ACHN (cell line): ENCODE data around the gene SORT1.

Experiments
- DNase-seq: peaks from one replicate; pipeline ENCODE4 v3.0.0-alpha.2; 2015
- in situ Hi-C: cut with HindIII; loops from 2 replicates; pipeline ENCODE4 v1.10.0; 2017; ENCODE audit warnings: low sequenced_read_pairs, low pct_ligation_motif_present, low pct_unique_long_range_greater_than_20kb

The SORT1 gene

DNA sequence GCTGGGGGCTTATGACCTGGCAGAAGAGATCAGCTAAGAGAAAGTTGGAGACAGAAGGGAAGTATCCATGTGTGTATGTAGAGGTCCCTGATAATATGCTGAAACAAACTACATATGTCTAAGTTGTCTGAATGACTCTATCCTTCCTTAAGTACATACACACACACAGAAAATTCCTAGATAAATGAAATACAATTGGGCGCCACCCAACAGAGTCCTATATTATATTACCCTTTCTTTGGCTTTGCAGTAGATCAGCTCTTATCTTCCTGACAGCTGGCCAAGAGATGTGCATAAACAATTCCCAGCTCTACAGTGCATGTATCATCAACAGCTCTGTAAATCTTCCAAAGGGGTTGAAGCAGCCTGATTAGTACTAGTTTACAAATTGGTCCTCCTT lies 40.1 kb downstream of the SORT1 start:
- in situ Hi-C loops, result no loop called here

DNA sequence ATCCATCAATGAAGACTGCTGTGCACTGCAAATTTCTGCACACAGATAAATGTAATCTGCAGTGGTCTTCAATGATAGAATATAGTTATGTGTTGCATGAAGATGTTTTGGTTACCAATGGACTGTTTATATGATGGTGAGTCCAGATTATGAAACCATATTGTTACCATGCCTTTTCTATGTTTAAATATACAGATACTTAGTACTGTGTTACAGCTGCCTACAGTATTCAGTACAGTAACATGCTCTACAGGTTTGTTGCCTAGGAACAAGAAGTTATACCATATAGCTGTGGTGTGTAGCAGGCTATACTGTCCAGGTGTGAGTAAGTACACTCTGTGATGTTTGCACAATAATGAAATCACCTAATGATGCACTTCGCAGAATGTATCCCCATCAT lies 40.8 kb downstream of the SORT1 start:
- in situ Hi-C loops, result no loop called here
- DNase-seq, result no peak

More for the DNA sequence above, 40.1 kb downstream of the SORT1 start:
- DNase-seq, result no peak

DNA sequence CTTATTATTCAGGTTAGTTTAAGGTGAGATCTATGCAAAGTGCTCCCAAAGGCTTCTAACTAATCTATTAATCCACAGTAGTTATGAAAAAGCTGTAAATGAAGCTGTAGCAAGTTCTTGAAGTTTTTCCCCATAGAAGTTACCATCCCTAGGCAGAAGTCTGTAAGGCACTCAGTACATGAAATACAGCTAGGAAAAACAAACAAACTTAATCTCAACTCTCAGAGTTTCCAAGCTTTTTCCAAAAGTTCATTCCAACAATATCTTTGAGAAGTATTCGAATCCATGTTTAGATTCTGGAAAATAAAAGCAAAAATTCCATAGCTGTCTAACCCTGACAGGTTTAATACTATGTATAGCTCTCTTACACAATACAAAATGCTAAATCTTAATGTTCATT lies 41.2 kb downstream of the SORT1 start:
- in situ Hi-C loops, result no loop called here
- DNase-seq, result no peak

DNA sequence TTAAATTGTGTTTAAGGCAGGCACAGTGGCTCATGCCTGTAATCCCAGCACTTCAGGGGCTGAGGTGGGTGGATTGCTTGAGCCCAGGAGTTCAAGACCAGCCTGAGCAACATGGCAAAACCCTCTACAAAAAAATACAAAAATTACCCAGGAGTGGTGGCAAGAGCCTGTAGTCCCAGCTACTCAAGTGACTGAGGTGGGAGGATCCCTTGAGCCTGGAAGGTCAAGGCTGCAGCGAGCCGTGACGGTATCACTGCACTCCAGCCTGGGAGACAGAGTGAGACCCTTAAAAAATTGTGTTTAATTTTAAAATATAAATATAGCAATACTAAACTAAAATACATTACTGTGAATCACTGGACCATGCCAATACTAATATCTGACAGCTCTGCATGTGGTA lies 42.8 kb downstream of the SORT1 start:
- DNase-seq, result no peak

DNA sequence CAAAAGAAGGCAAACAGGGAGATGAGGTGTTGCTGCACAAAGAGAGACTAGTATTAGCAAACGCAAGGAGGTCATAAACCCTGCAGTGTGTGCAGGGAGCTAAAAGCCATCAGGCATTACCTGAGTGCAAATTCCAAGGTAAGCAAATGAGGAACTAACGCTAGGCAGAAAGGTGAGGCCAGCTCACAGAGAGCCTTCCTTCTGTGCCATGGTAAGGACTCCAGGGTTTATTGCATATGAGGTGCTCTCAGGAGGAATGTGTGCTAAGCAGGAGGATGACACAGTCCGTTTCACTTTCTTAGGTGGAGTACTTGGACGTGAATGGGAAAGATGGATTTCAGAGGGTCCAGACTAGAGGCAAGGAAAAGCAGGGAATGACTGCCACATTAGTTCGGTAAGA lies 46.3 kb downstream of the SORT1 start:
- in situ Hi-C loops, result no loop called here
- no peak for DNase-seq

More for the DNA sequence above, 42.8 kb downstream of the SORT1 start:
- in situ Hi-C loops, result no loop called here

DNA sequence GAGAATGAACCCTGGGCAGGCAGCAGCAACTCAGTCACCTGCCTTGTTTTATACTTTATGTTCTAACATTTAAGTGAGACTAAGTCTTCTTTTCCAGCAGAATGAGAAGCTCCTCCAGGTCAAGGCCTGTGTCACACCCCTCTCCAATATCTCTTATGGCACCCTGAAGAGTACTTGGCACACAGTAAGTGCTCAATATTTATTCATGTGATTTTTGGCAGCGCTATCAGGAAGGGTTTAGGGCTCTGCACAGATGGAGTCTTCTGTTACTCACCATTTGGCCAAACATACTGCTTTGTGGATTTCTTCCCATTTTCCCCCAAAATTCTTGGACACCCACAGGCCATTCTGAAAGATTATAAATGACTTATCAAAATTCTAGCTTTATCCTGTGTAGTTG lies 47.1 kb downstream of the SORT1 start:
- in situ Hi-C loops, result no loop called here
- DNase-seq, result no peak

DNA sequence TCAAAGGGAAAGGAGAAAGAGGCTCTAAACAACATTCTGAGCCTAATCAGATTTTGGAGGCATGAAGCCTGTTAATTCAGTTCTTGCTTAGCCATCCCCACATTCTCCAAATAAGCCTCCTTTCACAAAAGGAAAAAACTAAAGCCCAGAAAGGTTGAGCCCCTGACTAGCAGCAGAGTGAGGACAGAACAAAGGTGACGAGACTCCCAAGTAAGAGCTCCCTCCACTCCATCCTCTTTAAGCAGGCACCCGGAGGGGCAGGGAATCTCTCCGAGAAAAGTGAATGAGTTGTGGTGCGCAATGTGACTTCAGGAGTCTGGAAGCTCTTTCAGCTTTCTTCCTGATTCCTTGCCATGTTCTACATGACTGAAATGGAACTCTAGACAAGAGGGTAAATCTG lies 47.5 kb downstream of the SORT1 start:
- DNase-seq, result no peak
- in situ Hi-C loops, result no loop called here

DNA sequence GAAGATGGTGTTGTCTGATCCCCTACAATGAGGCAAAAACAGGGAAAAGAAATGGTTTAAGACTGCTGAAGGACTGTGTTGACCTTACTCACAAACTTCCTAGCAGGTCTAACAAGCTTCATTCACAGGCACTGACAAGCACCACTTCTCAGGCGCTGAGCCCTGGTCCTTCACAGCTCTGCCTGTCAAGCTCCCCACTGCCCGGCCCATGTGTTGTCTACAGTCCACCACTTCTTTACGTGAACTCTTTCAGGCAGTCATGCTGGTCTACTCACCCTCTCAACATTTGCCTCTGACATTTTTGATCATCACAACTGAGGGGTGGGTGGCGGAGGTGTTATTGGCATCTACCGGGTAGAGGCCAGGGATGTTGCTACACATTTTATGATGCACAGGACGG lies 50.2 kb downstream of the SORT1 start:
- DNase-seq, result no peak
- in situ Hi-C loops, result no loop called here

DNA sequence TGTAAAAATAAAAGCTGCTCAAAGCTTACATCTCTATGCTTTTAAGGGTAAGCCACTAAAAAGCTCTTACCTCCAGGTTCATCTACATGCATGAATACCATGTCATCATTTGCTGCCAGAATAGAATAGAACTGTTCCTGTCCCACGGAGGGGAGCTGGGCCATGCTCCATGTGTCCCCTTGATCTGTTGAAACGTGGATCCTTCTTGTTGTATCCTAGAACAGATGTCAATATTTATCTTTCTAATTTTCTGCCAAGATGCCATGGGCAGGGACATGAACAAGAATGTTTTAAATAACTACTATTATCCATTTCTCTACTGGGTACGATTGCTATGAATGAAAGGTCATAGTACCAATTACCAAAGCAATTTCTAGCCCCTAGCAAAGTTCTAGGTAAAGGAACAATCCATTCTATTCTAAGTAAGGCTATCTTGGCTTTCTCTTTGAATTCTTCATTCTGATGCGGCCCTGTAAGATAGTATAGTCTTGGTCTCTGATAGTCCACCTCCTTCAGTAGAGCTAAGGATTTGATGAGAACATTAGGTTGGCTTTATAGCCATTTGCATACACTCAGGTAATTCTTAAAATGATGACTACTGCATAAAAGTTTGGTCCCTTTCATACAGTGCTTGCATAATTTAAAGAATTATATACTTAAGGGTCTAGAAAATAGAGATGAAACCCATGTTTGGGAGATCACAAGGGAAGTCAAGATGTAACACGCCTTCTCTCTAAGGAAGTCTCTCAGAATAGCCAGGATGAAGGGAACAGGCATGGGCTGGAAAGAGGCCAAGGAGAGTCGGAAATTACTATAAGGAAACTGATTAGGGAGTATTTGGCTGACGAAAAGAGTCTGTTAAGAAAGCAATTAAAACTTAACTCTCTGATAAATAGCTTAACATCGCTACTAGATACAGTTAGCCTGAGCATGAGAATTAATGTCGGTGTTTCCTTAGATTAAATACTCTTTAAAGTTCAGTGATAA lies 55.5 kb downstream of the SORT1 start:
- in situ Hi-C loops, result no loop called here
- no peak for DNase-seq

DNA sequence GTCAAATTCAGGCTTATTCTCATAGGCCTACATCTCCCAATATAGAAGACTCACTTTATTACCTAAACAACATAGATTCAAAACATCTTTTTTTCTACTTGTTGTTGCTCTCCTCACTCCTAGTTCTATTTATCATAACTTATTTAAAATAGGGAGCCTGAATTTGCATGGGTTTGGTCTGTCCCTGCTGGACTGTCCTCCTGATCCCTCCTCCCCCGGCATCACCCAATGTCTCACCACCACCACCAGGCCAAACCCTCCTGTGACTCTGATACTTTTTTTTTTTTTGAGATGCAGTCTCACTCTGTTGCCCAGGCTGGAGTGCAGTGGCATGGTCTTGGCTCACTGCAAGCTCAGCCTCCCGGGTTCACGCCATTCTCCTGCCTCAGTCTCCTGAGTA lies 59.1 kb downstream of the SORT1 start:
- DNase-seq, result no peak
- in situ Hi-C loops, result no loop called here

DNA sequence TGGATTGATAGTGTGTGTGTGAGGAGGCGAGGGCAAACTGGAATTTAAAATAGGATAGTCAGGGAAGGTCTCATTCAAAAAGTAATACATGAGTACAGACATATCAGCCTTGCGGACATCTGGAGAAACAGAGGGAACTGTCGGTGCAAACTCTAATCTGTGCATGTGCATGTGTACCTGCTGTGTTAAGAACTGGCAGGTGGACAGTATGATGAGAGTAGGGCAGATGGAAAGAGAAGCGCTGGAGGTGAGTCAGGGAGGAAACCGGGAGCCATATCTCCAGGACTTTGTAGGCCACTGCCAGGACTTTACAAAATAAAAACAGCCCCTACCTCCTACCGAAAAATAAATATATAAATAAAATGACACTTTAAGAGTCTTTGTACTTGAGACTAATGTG lies 59.6 kb downstream of the SORT1 start:
- DNase-seq, result no peak
- in situ Hi-C loops, result no loop called here

DNA sequence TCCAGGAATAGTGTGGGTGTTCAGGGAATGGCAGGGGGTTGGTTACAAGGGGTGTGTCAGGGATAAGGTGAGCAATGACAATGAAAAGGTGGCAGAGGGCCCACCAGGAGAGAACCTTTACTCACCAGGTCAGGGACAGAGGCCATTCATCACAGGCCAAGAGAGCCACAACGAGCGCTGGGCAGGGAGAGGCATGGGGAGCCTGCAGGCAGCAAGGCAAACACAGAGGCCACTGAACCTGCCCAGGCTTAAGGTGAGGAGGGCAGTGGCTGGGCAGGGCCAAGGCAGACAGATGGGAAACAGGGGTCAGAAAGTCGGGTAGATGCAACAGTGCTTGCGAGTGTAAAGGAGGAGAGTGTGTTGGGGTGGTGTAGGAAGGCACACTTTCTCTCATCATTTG lies 62.6 kb downstream of the SORT1 start:
- no peak for DNase-seq
- in situ Hi-C loops, result no loop called here

DNA sequence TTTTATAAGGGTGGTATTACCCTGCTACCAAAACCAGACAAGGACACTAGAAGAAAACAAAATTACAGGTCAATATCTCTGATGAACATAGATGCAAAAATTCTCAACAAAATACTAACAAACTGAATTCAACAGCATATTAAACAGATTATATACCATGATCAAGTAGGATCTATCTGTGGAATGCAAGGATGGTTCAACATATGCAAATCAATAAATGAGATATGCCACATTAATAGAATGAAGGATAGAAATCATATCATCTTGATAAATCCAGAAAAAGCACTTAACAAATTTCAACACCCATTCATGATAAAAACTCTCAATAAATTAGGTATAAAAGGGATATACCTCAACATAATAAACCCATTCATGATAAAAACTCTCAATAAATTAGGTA lies 66.6 kb downstream of the SORT1 start:
- no peak for DNase-seq
- in situ Hi-C loops, result no loop called here

DNA sequence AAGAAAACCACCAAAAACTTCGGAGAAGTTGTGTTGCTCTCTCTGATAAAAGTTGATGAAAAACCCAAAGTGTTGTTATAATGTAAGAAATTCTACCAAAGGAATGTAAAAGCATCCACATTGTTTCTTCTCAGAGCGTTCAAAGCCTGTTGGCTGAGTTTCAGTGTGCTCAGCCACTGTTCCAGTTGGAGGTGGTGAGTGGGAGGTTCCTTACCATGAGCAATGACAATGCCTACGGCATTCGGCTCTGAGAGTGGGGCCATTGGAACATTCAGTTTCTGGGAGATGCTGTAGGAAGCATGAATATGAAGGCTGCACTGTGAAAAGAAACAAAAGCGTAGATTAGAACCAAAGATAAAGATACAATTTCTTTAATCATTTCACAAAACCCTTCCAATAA lies 70.4 kb downstream of the SORT1 start:
- in situ Hi-C loops, result no loop called here
- DNase-seq, result no peak

DNA sequence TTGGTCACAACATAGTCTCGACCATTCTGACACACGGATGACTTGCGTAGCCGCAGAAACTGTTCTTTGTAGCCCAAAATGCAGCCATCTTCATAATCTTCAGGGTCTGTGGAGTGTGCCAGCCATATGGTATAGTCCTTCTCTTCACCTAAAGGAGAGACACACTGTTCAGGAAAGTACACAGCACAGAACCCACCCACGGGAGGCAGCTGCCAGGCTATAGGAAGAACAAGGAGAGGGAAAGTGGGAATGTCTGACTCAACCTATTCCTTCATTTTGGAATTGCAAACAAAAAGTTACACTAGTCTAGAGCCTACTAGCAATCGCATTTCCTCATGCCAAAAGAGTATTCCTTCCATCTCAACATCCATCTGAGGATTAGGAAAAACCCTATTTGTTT lies 74.7 kb downstream of the SORT1 start:
- in situ Hi-C loops, result no loop called here
- DNase-seq, result no peak

DNA sequence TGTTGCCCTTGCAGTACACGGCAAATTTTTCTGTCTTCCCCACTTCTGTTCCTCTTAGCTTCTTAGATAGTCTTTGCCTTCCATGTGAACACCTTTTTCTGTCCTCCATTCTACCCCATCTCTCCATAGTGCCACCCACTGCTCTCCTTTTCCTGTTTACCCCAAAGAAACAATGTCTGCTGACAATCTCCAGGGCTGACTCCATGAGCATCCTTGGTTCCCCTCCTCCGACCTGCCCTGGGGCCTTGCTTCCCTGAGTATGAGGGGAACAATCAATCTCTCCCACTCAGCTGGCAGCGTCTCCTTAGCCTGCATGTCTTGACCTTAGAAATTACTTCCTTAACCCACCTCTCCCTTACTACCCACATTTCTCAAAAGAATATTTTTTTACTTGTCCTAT lies 78.6 kb downstream of the SORT1 start:
- in situ Hi-C loops, result no loop called here
- no peak for DNase-seq

DNA sequence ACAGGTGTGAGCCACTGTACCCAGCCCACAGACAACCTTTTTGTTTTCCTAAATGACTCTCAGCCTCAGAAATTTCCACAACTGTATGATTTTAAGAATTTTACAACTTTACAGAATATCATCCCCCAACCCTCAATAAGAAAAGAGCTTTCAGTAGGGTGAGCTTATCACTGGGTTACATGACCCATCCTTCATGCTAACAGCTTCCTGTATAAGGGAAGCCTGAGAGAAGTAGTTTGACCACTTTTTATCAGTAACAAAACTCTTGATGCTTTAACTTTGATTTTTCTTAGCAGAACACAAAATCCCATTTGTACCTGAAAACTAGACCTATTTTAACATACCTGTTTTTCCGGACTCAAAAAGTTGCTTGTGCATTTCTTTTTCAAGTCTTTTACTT lies 81.2 kb downstream of the SORT1 start:
- no peak for DNase-seq

DNA sequence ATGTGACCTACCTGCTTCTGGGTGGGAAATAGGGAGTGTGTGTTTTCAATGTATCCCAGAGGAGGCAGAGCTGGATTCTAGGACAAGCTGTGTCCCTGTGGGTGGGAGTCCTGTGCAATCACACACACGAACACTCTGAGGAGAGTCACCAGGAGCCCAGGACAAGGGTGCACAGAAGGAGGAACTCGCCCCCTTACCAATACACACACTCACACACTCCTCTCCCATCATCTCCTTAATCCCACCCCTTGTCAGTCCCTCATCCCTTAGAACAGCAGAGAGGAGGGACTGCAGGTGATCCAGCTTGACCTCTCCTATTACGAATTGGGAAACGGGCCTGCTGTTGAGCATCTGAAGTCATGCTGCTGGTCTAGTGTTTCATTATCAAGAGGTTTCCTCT lies 82.4 kb downstream of the SORT1 start:
- DNase-seq, result no peak
- in situ Hi-C loops, result no loop called here

More for the DNA sequence above, 81.2 kb downstream of the SORT1 start:
- in situ Hi-C loops, result no loop called here

DNA sequence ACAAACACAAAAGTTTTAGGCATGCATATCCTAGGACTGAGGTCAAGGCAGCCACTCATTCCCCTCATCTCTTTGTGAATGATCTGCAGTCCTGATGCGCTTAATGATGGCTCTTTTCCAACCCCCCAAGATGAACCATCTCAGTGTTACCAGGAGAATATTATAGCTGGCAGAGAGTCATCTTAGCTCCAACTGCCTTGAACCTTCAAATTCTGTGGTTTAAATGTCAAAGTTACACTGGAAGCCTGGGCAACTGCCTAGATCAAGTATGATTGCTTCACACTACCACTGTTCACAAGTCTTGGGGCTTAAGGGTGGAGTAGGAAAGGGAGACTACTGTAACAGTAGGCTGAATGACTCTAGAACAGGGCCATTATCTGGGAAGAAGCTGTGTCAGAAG lies 82.9 kb downstream of the SORT1 start:
- in situ Hi-C loops, result no loop called here
- no peak for DNase-seq

DNA sequence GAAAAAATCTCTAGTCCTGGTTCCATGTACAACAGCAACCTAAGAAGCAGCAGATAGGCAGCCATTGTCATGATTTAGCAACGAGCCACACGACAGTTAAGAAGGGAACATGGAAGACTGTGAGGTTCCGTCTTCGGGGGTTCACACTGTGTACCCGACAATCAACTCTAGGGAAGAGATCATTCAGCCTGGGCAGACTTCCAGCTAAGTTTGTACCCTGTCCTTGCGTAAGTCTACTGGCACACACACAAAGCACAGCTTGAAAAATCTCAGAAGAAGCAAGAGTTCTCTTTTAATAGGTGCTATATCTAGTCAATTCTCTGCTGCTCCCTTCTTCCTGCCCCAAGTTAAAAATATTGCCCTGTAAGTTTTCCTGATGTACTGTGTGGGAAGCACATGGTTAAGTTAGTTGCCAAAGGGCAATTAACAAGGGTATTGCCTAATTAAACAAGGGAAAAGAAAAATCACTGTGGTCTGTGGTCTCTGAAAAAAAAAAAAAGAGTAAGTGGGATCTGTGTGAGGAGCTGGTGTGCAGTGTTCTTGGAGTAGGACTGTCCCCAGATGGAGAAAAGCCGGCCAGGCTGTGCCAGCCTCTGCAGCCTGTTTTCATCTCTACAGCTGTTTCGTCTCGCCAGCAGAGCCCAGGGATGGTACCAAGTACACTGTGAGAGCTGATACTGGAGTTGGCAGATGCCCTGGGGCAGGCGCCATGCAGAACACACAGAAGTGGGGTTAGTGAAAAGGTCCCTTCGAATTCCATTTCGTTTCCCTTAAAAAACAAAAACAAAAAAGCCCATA lies 84.5 kb downstream of the SORT1 start:
- in situ Hi-C loops, result no loop called here
- DNase-seq, result no peak
